Measurements from ENCODE around the gene FKBP15. TPM values are rescaled to one million over a fixed set of nuclear protein-coding genes. Genes with fewer than 3 reads are reported as not detected.

Gene FKBP15
- total and polyA plus RNA-seq, 2 of the 13 experiments (the other 11 are each of a cell fraction or from before 2014, with no cell fraction given), result 12.3 to 18.6 TPM

DNA sequence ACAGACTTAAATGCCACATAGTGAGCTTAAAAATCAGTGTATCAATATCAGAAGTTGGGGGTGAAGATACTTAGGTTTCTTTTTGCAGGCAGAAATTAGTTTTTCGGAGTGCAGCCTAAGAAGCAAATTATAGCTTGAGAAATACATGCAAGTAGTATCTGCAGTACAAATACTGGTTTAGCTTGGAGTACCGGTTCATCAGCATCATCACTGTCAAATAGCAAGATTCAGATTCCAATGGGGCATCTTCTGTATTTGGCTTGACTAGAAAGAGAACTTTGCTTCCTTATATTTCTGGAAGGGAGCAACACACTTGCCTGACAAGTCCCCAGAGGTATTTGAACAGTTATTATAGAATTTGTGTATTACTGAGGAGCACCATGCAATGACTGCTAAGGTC, 20.1 kb upstream of the FKBP15 start (continued):
- TF ChIP-seq ZNF235 (CRISPR knock-in tag; IDR thresholded peaks at IDR 0.05; ENCODE audit: borderline replicate concordance), result no peak

DNA sequence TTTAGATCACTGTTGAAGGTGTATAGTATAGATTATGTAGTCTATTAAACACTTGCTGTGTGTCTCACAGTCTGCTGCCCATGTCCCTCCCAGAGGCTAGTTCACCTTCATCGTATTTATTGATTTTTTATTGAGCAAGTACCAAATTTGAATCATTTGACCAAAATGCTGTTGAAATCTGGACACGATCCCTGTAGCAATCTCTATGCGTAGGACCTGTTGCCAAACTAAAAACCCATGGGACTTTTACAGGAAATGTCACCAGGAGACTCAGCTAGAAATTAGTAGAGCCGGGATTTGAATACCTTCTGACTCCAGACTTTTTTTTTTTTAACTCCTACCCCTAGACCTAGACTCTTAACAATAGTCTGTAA, 17.8 kb upstream of the FKBP15 start:
- H3K4me1 ChIP-seq (ENCODE audit: insufficient read depth, low read length), result peaks cover 10% of the 10 kb centered on the region; the same call in 1 of the 2 replicates
- in situ Hi-C loops (cut with HindIII; ENCODE audit: extremely low pct_ligation_motif_present, low pct_unique_long_range_greater_than_20kb), result no loop called here
- H3K9me3 ChIP-seq (ENCODE audit: low read length), result no peaks in the 10 kb centered on the region
- no peak overlapping the region for H2AFZ ChIP-seq (ENCODE audit: low read length)
- 89% methylated on average over 4 of the region's 4 CpGs for WGBS (ENCODE audit: low lambda C conversion rate)
- FAIRE-seq, result no peak
- TF ChIP-seq, protein P1, sequence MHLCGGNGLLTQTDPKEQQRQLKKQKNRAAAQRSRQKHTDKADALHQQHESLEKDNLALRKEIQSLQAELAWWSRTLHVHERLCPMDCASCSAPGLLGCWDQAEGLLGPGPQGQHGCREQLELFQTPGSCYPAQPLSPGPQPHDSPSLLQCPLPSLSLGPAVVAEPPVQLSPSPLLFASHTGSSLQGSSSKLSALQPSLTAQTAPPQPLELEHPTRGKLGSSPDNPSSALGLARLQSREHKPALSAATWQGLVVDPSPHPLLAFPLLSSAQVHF (CRISPR knock-in tag; IDR thresholded peaks at IDR 0.05), result no peak
- peaks cover 26% of the 10 kb centered on the region for H4K20me1 ChIP-seq (ENCODE audit: insufficient read depth, low read length)
- no TSS peak for BruUV-seq (replicated peaks)
- intact Hi-C loops (cut with micrococcal nuclease; ENCODE audit: unreplicated experiment), result no loop called here
- POLR2A ChIA-PET, result no interaction called here
- H3K27ac ChIP-seq (ENCODE audit: extremely low read length, insufficient read depth, low read length), result no peak overlapping the region
- CTCF ChIA-PET (ENCODE audit: low intra/inter-chr PET ratio, low total read pairs), result no interaction called here
- H3K9ac ChIP-seq (ENCODE audit: insufficient read depth, low read depth, low read length), result no peak overlapping the region
- no peak for ATAC-seq
- H3K27me3 ChIP-seq (ENCODE audit: control insufficient read depth in 1 of 2, insufficient read depth in 2 of 2, low read length in 2 of 2), result no peaks in the 10 kb centered on the region
- DNase-seq (ENCODE audit: low spot score), result no peak
- no peak overlapping the region for H3K4me3 ChIP-seq (replicated peaks in 1 of 3; ENCODE audit: insufficient read depth in 1 of 3, low read depth in 2 of 3, low read length in 3 of 3)
- no peak overlapping the region for H3K4me2 ChIP-seq (ENCODE audit: low read depth, low read length)
- peaks cover 62% of the 10 kb centered on the region for H3K79me2 ChIP-seq (ENCODE audit: insufficient read depth, low read length)
- peaks cover 1 to 10% of the 10 kb centered on the region in 2 experiments; a peak in 3 of 5 replicates for H3K36me3 ChIP-seq (replicated peaks in 1 of 2; ENCODE audit: control insufficient read depth in 1 of 2, insufficient read depth in 2 of 2, low read length in 2 of 2)

DNA sequence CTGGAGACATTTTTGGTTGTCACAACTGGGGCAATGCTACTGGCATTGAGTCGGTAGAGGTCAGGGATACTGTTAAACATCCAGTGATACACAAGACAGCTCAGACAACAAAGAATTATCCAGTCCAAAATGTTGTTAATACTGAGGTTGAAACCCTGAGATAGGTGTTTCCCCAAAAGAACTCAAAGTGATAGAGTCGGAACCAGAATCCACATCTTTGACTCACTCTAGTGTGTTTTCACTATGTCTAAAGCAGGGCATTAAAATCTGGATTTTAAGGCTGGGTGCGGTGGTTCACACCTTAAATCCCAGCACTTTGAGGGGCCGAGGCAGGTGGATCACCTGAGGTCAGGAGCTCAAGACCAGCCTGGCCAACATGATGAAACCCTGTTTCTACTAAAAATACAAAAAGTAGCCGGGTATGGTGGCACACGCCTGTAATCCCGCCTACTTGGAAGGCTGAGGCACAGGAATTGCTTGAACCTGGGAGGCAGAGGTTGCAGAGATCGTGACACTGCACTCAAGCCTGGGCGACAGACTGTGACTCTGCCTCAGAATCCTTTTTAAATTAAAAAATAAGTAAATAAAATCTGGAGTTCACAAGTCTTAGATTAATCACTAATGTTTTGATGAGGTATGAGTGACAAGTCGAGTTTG, 17.3 kb upstream of the FKBP15 start:
- Histone ChIP-seq H3K4me2 (ENCODE audit: low read depth, low read length) (no peak overlapping the region), H3K9ac (ENCODE audit: insufficient read depth, low read depth, low read length) (no peak overlapping the region), H2AFZ (ENCODE audit: low read length) (no peak overlapping the region), H3K4me1 (ENCODE audit: insufficient read depth, low read length) (peaks cover 13% of the 10 kb centered on the region), H3K36me3 (replicated peaks in 1 of 2; ENCODE audit: control insufficient read depth in 1 of 2, insufficient read depth in 2 of 2, low read length in 2 of 2) (peaks cover 0 to 10% of the 10 kb centered on the region in 2 experiments; a peak in 3 of 5 replicates), H3K27ac (ENCODE audit: extremely low read length, insufficient read depth, low read length) (no peak overlapping the region), H3K27me3 (ENCODE audit: control insufficient read depth in 1 of 2, insufficient read depth in 2 of 2, low read length in 2 of 2) (no peaks in the 10 kb centered on the region), H3K9me3 (ENCODE audit: low read length) (no peaks in the 10 kb centered on the region), H3K79me2 (ENCODE audit: insufficient read depth, low read length) (peaks cover 64% of the 10 kb centered on the region), H3K4me3 (replicated peaks in 1 of 3; ENCODE audit: insufficient read depth in 1 of 3, low read depth in 2 of 3, low read length in 3 of 3) (no peak overlapping the region), H4K20me1 (ENCODE audit: insufficient read depth, low read length) (peaks cover 28% of the 10 kb centered on the region)
- in situ Hi-C loops (cut with HindIII; ENCODE audit: extremely low pct_ligation_motif_present, low pct_unique_long_range_greater_than_20kb) (no loop called here), intact Hi-C loops (cut with micrococcal nuclease; ENCODE audit: unreplicated experiment) (no loop called here)
- ChIA-PET CTCF (ENCODE audit: low intra/inter-chr PET ratio, low total read pairs) (no interaction called here), POLR2A (no interaction called here)
- FAIRE-seq, result no peak
- no peak for DNase-seq (ENCODE audit: low spot score)
- no TSS peak for BruUV-seq (replicated peaks)
- WGBS (ENCODE audit: low lambda C conversion rate), result 96% methylated on average over 10 of the region's 10 CpGs
- ATAC-seq, result no peak
- TF ChIP-seq POLR2AphosphoS2 (IDR thresholded peaks at IDR 0.05; ENCODE audit: low read depth, low read length) (no peak), HOXA5 (CRISPR knock-in tag; IDR thresholded peaks at IDR 0.05) (no peak), TRIM24 (CRISPR knock-in tag; IDR thresholded peaks at IDR 0.05) (no peak), MBNL3 (CRISPR knock-in tag; conservative IDR thresholded peaks at IDR 0.05) (no peak), GTF2F1 (IDR thresholded peaks at IDR 0.05; ENCODE audit: low read length) (no peak), SP2 (CRISPR knock-in tag; IDR thresholded peaks at IDR 0.05) (no peak), ETV5 (CRISPR knock-in tag; IDR thresholded peaks at IDR 0.05; ENCODE audit: borderline replicate concordance) (no peak), ZNF572 (CRISPR knock-in tag; IDR thresholded peaks at IDR 0.05) (no peak), MTA1 (CRISPR knock-in tag; IDR thresholded peaks at IDR 0.05; ENCODE audit: borderline replicate concordance) (no peak)
- TF ChIP-seq, protein P2, sequence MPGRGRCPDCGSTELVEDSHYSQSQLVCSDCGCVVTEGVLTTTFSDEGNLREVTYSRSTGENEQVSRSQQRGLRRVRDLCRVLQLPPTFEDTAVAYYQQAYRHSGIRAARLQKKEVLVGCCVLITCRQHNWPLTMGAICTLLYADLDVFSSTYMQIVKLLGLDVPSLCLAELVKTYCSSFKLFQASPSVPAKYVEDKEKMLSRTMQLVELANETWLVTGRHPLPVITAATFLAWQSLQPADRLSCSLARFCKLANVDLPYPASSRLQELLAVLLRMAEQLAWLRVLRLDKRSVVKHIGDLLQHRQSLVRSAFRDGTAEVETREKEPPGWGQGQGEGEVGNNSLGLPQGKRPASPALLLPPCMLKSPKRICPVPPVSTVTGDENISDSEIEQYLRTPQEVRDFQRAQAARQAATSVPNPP (CRISPR knock-in tag; IDR thresholded peaks at IDR 0.05), result no peak
- TF ChIP-seq, protein P3, sequence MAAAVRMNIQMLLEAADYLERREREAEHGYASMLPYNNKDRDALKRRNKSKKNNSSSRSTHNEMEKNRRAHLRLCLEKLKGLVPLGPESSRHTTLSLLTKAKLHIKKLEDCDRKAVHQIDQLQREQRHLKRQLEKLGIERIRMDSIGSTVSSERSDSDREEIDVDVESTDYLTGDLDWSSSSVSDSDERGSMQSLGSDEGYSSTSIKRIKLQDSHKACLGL (CRISPR knock-in tag; IDR thresholded peaks at IDR 0.05), result no peak
- TF ChIP-seq, protein P4, sequence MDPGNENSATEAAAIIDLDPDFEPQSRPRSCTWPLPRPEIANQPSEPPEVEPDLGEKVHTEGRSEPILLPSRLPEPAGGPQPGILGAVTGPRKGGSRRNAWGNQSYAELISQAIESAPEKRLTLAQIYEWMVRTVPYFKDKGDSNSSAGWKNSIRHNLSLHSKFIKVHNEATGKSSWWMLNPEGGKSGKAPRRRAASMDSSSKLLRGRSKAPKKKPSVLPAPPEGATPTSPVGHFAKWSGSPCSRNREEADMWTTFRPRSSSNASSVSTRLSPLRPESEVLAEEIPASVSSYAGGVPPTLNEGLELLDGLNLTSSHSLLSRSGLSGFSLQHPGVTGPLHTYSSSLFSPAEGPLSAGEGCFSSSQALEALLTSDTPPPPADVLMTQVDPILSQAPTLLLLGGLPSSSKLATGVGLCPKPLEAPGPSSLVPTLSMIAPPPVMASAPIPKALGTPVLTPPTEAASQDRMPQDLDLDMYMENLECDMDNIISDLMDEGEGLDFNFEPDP (CRISPR knock-in tag; conservative IDR thresholded peaks at IDR 0.05), result no peak

Measured in HepG2 (cell line).